ENCODE data around the gene CFAP61.

DNA sequence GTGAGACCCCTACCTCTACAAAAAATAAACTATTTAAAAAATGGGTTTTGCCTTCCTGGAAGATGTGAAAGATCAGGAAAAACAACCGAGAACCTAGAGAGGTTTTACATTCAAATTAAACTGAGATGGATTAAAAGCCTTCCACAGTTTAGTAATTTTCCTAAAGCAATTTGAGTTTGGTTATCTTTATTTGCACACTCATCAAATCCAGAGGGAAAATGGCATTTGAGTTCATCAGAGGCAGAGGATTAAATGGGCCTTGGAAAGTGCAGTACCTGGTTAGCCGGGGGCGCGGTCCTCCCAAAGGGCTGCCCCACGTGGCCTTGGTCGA, 158.6 kb downstream of the CFAP61 start:
- TF ChIP-seq POLR2A (IDR thresholded peaks at IDR 0.05) (no peak), CTCF (IDR thresholded peaks at IDR 0.05) (no peak)
